ENCODE results near the gene PPP1R14B.

Gene PPP1R14B

GRCh38 chr11:64223001-64223651 is 23.6 kb downstream of the PPP1R14B start:
- Histone ChIP-seq H3K9me3 (ENCODE audit: low read depth, low read length) (no peaks in the 10 kb centered on the region), H3K27ac (0 out of 2 replicates have a peak overlapping the region, but pooled peaks have one; percentile 2), H3K4me3 (no peak overlapping the region), H3K36me3 (ENCODE audit: insufficient read depth, low read length) (no peaks in the 10 kb centered on the region; the same call in 1 of the 2 replicates), H3K9ac (ENCODE audit: insufficient read length) (no peak overlapping the region)
- no peak for TF ChIP-seq POLR2AphosphoS5 (IDR thresholded peaks at IDR 0.05; ENCODE audit: borderline replicate concordance, low read depth, low read length)
- TF ChIP-seq FOXP2 (optimal IDR thresholded peaks at IDR 0.05; ENCODE audit: control extremely low read depth, extremely low read length, insufficient read depth) = no peak
- no peak for TF ChIP-seq EZH2 (IDR thresholded peaks at IDR 0.05)
- DNase-seq (ENCODE audit: low read depth, low spot score) = no peak

- H3K36me3 ChIP-seq (ENCODE audit: insufficient read depth, low read length) = no peaks in the 10 kb centered on the region; the same call in 1 of the 2 replicates
- DNase-seq (ENCODE audit: low read depth, low spot score) = no peak
- TF ChIP-seq POLR2AphosphoS5 (IDR thresholded peaks at IDR 0.05; ENCODE audit: borderline replicate concordance, low read depth, low read length) (no peak), EZH2 (IDR thresholded peaks at IDR 0.05) (no peak)
- H3K9me3 ChIP-seq (ENCODE audit: low read depth, low read length) = no peaks in the 10 kb centered on the region
- H3K27ac ChIP-seq = no peak overlapping the region
- no peak overlapping the region for H3K9ac ChIP-seq (ENCODE audit: insufficient read length)
- no peak overlapping the region for H3K4me3 ChIP-seq
These were observed 24.1 kb downstream of the PPP1R14B start for GRCh38 chr11:64222651-64223000.

GRCh38 chr11:64220798-64221197 is 25.9 kb downstream of the PPP1R14B start:
- Histone ChIP-seq H3K36me3 (ENCODE audit: insufficient read depth, low read length) (no peaks in the 10 kb centered on the region; the same call in 1 of the 2 replicates), H3K4me3 (no peak overlapping the region), H3K27ac (no peak overlapping the region), H3K9me3 (ENCODE audit: low read depth, low read length) (no peaks in the 10 kb centered on the region), H3K9ac (ENCODE audit: insufficient read length) (no peak overlapping the region)
- TF ChIP-seq EZH2 (IDR thresholded peaks at IDR 0.05) (no peak), FOXP2 (optimal IDR thresholded peaks at IDR 0.05; ENCODE audit: control extremely low read depth, extremely low read length, insufficient read depth) (no peak), POLR2AphosphoS5 (IDR thresholded peaks at IDR 0.05; ENCODE audit: borderline replicate concordance, low read depth, low read length) (no peak)
- no peak for DNase-seq (ENCODE audit: low read depth, low spot score)

- Histone ChIP-seq H3K27ac (no peak overlapping the region), H3K9me3 (ENCODE audit: low read depth, low read length) (no peaks in the 10 kb centered on the region), H3K36me3 (ENCODE audit: insufficient read depth, low read length) (no peaks in the 10 kb centered on the region; the same call in 1 of the 2 replicates), H3K4me3 (no peak overlapping the region), H3K9ac (ENCODE audit: insufficient read length) (no peak overlapping the region)
- DNase-seq (ENCODE audit: low read depth, low spot score) = no peak
- no peak for TF ChIP-seq POLR2AphosphoS5 (IDR thresholded peaks at IDR 0.05; ENCODE audit: borderline replicate concordance, low read depth, low read length)
- no peak for TF ChIP-seq EZH2 (IDR thresholded peaks at IDR 0.05)
- TF ChIP-seq FOXP2 (optimal IDR thresholded peaks at IDR 0.05; ENCODE audit: control extremely low read depth, extremely low read length, insufficient read depth) = no peak
These were observed 26.5 kb downstream of the PPP1R14B start for GRCh38 chr11:64220271-64220670.

- no peak for DNase-seq (ENCODE audit: low read depth, low spot score)
- Histone ChIP-seq H3K9ac (ENCODE audit: insufficient read length) (no peak overlapping the region), H3K27ac (no peak overlapping the region), H3K9me3 (ENCODE audit: low read depth, low read length) (no peaks in the 10 kb centered on the region), H3K36me3 (ENCODE audit: insufficient read depth, low read length) (no peaks in the 10 kb centered on the region; the same call in 1 of the 2 replicates), H3K4me3 (no peak overlapping the region)
- TF ChIP-seq FOXP2 (optimal IDR thresholded peaks at IDR 0.05; ENCODE audit: control extremely low read depth, extremely low read length, insufficient read depth) (no peak), EZH2 (IDR thresholded peaks at IDR 0.05) (no peak), POLR2AphosphoS5 (IDR thresholded peaks at IDR 0.05; ENCODE audit: borderline replicate concordance, low read depth, low read length) (no peak)
These were observed 27.0 kb downstream of the PPP1R14B start for GRCh38 chr11:64219755-64220154.

- Histone ChIP-seq H3K9me3 (ENCODE audit: low read depth, low read length) (no peaks in the 10 kb centered on the region), H3K27ac (no peak overlapping the region), H3K4me3 (no peak overlapping the region), H3K36me3 (ENCODE audit: insufficient read depth, low read length) (no peaks in the 10 kb centered on the region; the same call in 1 of the 2 replicates), H3K9ac (ENCODE audit: insufficient read length) (no peak overlapping the region)
- TF ChIP-seq FOXP2 (optimal IDR thresholded peaks at IDR 0.05; ENCODE audit: control extremely low read depth, extremely low read length, insufficient read depth) (no peak), EZH2 (IDR thresholded peaks at IDR 0.05) (no peak), POLR2AphosphoS5 (IDR thresholded peaks at IDR 0.05; ENCODE audit: borderline replicate concordance, low read depth, low read length) (no peak)
- no peak for DNase-seq (ENCODE audit: low read depth, low spot score)
These were observed 27.4 kb downstream of the PPP1R14B start for GRCh38 chr11:64219354-64219684.

GRCh38 chr11:64218628-64219353 is 28.0 kb downstream of the PPP1R14B start:
- no peaks in the 10 kb centered on the region; the same call in 1 of the 2 replicates for H3K36me3 ChIP-seq (ENCODE audit: insufficient read depth, low read length)
- H3K4me3 ChIP-seq = no peak overlapping the region
- H3K9ac ChIP-seq (ENCODE audit: insufficient read length) = no peak overlapping the region
- DNase-seq (ENCODE audit: low read depth, low spot score) = no peak
- no peak for TF ChIP-seq POLR2AphosphoS5 (IDR thresholded peaks at IDR 0.05; ENCODE audit: borderline replicate concordance, low read depth, low read length)
- TF ChIP-seq FOXP2 (optimal IDR thresholded peaks at IDR 0.05; ENCODE audit: control extremely low read depth, extremely low read length, insufficient read depth) = no peak
- no peak for TF ChIP-seq EZH2 (IDR thresholded peaks at IDR 0.05)
- H3K27ac ChIP-seq = no peak overlapping the region
- no peaks in the 10 kb centered on the region for H3K9me3 ChIP-seq (ENCODE audit: low read depth, low read length)

GRCh38 chr11:64216879-64217278 is 29.9 kb downstream of the PPP1R14B start:
- Histone ChIP-seq H3K36me3 (ENCODE audit: insufficient read depth, low read length) (no peaks in the 10 kb centered on the region; the same call in 1 of the 2 replicates), H3K9me3 (ENCODE audit: low read depth, low read length) (no peaks in the 10 kb centered on the region), H3K27ac (no peak overlapping the region), H3K4me3 (no peak overlapping the region), H3K9ac (ENCODE audit: insufficient read length) (no peak overlapping the region)
- no peak for TF ChIP-seq POLR2AphosphoS5 (IDR thresholded peaks at IDR 0.05; ENCODE audit: borderline replicate concordance, low read depth, low read length)
- TF ChIP-seq FOXP2 (optimal IDR thresholded peaks at IDR 0.05; ENCODE audit: control extremely low read depth, extremely low read length, insufficient read depth) = no peak
- no peak for TF ChIP-seq EZH2 (IDR thresholded peaks at IDR 0.05)
- DNase-seq (ENCODE audit: low read depth, low spot score) = no peak
